Brain pericyte (primary cell): Measurements from ENCODE around the gene ZNF600.
"Not testable (repeated sequence)": the region's sequence is repeated elsewhere in the genome, so short reads cannot be mapped to it uniquely, and the experiment has no call there.

Experiments used
- DNase-seq: peaks from one replicate; pipeline ENCODE4 v3.0.0-alpha.2; 2012; ENCODE audit warnings: low read depth, low spot score

The ZNF600 gene

GRCh38 chr19:52741951-52742485 is 44.6 kb downstream of the ZNF600 start:
- no peak for DNase-seq

DNA sequence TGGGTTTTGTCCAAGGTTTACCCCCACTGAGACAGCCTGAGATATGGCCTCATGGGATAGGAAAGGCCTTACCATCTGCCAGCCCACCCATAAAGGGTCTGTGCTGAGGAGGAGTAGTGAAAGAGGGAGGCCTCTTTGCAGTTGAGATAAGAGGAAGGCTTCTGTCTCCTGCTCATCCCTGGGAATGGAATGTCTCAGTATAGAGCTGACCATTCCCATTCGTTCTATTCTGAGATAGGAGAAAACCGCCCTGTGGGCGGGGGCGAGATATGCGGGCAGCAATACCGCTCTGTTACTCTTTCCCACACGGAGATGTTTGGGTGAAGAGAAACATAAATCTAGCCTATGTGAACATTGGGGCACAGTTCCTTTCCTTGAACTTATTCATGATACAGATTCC is 45.2 kb downstream of the ZNF600 start:
- not testable (repeated sequence) for DNase-seq

GRCh38 chr19:52739576-52739975 is 47.0 kb downstream of the ZNF600 start:
- DNase-seq: no peak

- no peak for DNase-seq
Measured at GRCh38 chr19:52735734-52736133, 50.9 kb downstream of the ZNF600 start.

DNA sequence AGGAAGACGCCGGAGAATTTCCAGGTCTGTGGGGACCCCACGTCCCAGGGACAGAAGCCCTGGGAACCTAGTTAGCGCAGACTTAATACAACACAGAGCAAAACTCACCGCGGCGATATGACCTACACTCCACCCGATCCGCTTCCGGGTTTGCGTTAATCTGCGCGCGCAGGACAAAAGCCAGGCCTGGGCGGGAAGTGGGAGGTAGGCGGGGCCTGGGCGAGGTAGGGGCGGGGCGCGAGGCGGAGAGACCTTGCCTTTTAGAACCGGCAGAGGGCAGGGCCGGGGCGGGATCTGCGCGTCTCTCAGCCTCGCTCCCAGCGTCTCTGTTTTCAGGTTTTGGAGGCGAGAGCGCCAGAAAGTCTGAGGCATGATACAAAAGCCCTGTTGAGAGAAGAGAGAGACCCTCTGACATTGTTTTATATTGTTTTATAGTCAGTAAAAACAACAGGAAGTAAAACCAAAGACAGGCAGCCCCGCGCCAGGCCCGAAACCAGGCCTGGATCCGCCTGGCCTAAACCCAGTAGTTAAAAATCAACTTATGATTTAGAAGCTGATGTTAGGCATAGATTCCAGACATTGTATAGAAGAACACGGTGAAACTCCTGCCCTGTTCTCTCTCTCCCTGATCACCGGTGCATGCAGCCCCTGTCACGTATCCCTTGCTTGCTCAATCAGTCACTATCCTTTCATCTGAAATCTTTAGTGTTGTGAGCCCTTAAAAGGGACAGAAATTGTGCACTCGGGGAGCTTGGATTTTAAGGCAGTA is 51.5 kb downstream of the ZNF600 start, which contains the start of gene ZNF611:
Gene ZNF611 (minus strand): TSS at position 152 of the 769 bp plus-strand sequence. CDS start 19,150 bp downstream, outside the sequence.
- peak; percentile 77 for DNase-seq

DNA sequence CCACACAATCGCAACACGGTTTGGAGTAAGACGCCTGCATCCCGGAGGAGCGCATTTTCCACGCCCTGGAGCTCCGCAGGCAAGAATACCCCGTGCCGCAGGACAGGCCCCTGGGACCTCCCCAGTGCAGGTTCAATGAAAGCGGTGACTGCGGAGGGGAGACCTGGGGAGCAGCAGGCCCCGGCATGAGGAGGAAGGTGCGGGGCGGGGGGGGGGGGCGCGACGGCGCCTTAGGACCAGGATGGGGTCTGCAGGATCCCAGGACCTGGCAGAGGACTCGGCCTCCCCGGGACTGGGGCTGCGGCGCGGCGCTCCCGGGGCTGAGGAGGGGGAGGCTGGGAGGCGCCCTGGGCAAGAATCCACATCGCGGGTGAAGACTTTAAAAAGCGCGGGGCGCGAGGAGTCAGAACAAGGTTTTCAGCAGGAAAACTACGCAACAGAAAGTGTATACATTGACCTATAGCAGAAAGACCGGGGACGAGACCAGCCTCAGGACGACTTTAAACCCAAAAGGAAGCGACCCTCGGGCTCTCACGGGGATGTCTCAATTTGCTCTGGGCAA is 52.2 kb downstream of the ZNF600 start:
- no peak for DNase-seq

- DNase-seq: not testable (repeated sequence)
Measured at GRCh38 chr19:52726051-52726450, 60.5 kb downstream of the ZNF600 start.

- DNase-seq: no peak
Measured at GRCh38 chr19:52725528-52725961, 61.0 kb downstream of the ZNF600 start.

DNA sequence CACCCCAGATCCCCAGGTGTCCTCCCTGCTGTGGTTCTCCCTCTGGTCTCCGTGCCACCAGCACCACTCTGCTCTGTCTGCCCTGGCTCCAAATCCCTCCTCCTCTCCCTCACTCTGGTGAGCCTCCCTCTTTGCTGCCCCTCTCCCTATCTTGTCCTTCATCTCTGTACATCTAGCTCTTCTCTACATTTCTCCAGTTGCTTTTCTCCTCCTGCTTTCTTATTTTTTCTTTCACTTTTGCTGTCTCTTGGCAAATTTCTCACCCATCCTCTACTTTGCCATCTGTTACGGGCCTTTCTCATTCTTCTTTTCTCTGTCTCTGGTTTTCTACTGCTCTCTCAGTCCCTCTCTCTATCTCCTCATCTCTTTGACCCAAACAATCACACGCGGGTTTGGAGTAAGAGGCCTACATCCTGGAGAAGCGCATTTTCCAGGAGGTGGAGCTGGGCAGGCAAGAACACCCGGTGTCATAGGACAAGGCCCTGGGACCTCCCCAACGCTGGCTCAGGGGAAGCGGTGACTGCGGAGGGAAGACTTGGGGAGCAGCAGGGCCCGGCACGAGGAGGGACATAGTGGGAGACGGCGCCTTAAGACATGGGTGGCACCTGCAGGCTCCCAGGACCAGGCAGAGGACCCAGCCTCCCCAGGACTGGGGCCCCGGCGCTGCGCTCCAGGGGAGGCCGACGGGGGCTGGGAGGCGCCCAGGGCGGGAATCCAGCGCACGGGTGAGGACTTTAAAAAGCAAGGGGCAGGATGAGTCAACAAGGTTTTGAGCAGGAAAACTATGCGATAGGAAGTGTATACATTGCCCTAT is 61.7 kb downstream of the ZNF600 start:
- no peak for DNase-seq

GRCh38 chr19:52723907-52724598 is 62.5 kb downstream of the ZNF600 start:
- DNase-seq: not testable (repeated sequence)

DNA sequence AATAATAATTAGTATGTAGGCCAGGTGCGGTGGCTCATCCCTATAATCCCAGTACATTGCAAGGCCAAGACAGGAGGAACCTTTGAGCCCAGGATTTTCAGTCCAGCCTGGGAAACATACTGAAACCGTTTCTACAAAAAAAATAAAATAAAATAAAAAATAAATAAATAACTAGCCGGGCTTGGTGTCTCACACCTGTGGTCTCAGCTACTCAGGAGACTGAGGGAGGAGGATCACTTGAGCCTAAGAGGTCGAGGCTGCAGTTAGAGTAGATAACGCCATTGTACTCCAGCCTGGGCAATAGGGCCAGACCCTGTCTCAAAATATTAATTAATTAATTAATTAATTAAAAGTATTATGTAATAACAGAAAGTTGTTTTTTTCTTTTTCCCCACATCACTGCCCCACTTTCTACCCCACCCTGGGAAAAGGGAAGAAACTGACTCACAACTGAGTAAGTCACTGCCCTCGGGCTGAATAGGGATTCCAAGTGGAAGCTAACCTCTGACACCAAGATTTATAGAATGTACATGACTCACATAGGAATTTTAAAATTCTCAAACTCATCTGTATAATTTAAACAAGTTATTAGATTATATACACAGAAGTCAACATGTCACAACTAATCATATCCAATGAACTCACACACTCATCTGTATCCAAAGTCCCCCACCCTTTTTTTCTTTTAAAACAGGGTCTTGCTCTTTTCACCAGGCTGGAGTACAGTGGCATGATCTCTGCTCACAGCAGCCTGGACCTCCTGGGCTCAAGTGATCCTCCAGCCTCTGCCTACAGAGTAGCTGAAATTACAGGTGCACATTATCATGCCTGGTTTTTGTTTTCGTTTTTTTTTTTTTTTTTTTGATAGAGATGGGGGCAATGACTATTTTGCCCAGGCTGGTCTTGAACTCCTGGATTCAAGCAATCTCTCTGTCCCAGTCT is 64.3 kb downstream of the ZNF600 start:
- DNase-seq: no peak

GRCh38 chr19:52720541-52720940 is 66.0 kb downstream of the ZNF600 start:
- DNase-seq: not testable (repeated sequence)

DNA sequence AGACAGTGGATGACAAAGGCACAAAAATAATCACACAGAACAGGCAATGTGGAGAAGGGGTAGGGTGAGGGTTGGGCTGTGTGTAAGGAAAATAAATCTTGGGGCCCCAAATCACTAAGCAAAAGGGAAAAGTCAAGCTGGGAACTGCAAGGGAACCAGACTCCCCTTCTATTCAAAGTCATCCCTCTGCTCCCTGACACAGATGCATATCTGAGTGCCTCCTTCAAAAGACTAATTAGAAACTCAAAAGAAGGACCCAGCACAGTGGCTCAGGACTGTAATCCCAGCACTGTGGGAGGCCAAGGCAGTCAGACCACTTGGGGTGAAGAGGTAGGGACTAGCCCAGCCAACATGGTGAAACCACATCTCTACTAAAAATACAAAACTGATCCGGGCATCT is 70.1 kb downstream of the ZNF600 start:
- no peak for DNase-seq

- not testable (repeated sequence) for DNase-seq
Measured at GRCh38 chr19:52715902-52716301, 70.7 kb downstream of the ZNF600 start.

DNA sequence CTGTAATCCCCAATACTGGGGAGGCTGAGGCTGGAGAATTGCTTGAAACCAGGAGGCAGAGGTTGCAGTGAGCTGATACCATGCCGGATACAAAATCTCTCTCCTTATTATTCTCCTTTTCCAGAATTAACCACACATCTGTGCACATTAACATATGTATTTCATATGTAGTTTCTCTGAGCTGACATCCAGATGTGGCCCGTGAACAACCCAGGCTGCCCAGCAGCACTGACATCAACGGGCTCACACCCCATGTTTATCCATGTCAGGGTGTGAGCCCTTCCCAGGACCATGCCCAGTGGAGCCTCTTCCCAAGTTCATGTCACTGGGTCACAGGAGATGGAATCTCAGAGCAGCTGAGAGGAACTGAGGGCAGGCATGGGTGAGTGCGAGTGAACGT is 71.3 kb downstream of the ZNF600 start:
- DNase-seq: not testable (repeated sequence)
